Mucosa of descending colon (tissue), 3 donors: ENCODE measurements around the gene CRTAP. TPM values are rescaled to one million over a fixed set of nuclear protein-coding genes. Genes with fewer than 3 reads are reported as not detected.
"Not testable (repeated sequence)": the region's sequence is repeated elsewhere in the genome, so short reads cannot be mapped to it uniquely, and the experiment has no call there.

ENCODE experiments used
- ATAC-seq: fragments of 200-7000 bp; cut with Tn5 transposase; one replicate; pipeline ENCODE4 v1.9.1; 2020; ENCODE audit warnings: mild to moderate bottlenecking, moderate library complexity
- DNase-seq, 3 donors: peaks; one replicate each; pipeline ENCODE4 v3.0.0-alpha.2; 2020
- H3K36me3 ChIP-seq: fragments of 200-600 bp; one replicate; pipeline ENCODE4 v1.8.0; 2021; ENCODE audit warnings: low read depth, mild to moderate bottlenecking
- H3K4me1 ChIP-seq: fragments of 200-600 bp; one replicate; pipeline ENCODE4 v1.8.0; 2021; ENCODE audit warnings: low read depth, mild to moderate bottlenecking
- H3K4me3 ChIP-seq: fragments of 200-600 bp; one replicate; pipeline ENCODE4 v1.8.0; 2021; ENCODE audit warnings: mild to moderate bottlenecking
- H3K9me3 ChIP-seq: fragments of 200-600 bp; one replicate; pipeline ENCODE4 v1.8.0; 2021; ENCODE audit warnings: mild to moderate bottlenecking
- CTCF ChIP-seq: fragments of 200-600 bp; IDR thresholded peaks from one replicate; pipeline ENCODE4 v1.8.0; 2022; ENCODE audit warnings: antibody characterized with exemption, mild to moderate bottlenecking
- intact Hi-C, 2 donors: fragments of 100-400 bp; cut with DNase I in 1 of 2; cut with micrococcal nuclease in 1 of 2; formaldehyde crosslinking; loops; one replicate each; pipeline versions ENCODE4 v1.11.0 to v1.11.1; 2022; cut with DNase I, micrococcal nuclease
- total RNA-seq, 3 donors: library from RNA; stranded (reverse); fragmentation: NEBNext Ultra II Directional in 2 of 3; extraction: Animal tissue kit (Norgen Biotek cat#: 25700) in 2 of 3; gene quantifications; one replicate each; pipeline versions ENCODE4 v1.2.1 to v1.2.4, GENCODE V29; 2021 to 2023
- donor health status: DM: no; HTN: no; CAD: no; lungs with moderate emphysema.
- donor health status: DM: no; HTN: no; CAD: no.
- donor health status: DM: no; HTN: yes; CAD: no.

The CRTAP gene
- total RNA-seq, 3 donors from 2014 or later, result 55.0 to 269 (median 83.3) TPM

GRCh38 chr3:33132019-33132360, 18.2 kb downstream of the CRTAP start:
- no peak for DNase-seq
- Histone ChIP-seq H3K4me3 (no peak overlapping the region), H3K36me3 (no peaks in the 10 kb centered on the region), H3K4me1 (no peaks in the 10 kb centered on the region), H3K9me3 (no peaks in the 10 kb centered on the region)
- ATAC-seq, result no peak
- no peak for TF ChIP-seq CTCF
- intact Hi-C loops, result loop anchor here (5.0 kb wide), 1 partner anchor 240 kb away; no protein-coding TSS in a partner anchor

- Histone ChIP-seq H3K4me3 (no peak overlapping the region), H3K9me3 (no peaks in the 10 kb centered on the region), H3K36me3 (no peaks in the 10 kb centered on the region), H3K4me1 (no peaks in the 10 kb centered on the region)
- TF ChIP-seq CTCF, result no peak
- DNase-seq, result no peak
- ATAC-seq, result no peak
- intact Hi-C loops, result loop anchor here (5.0 kb wide), 1 partner anchor 238 kb away; no protein-coding TSS in a partner anchor
Observed at GRCh38 chr3:33134026-33134625, 20.3 kb downstream of the CRTAP start.

GRCh38 chr3:33137691-33138090, 23.9 kb downstream of the CRTAP start:
- Histone ChIP-seq H3K36me3 (no peaks in the 10 kb centered on the region), H3K4me3 (no peak overlapping the region), H3K9me3 (no peaks in the 10 kb centered on the region), H3K4me1 (no peaks in the 10 kb centered on the region)
- DNase-seq (no peak), ATAC-seq (no peak)
- TF ChIP-seq CTCF, result no peak
- intact Hi-C loops, result no loop called here

- H3K4me3 ChIP-seq, intact Hi-C loops: not testable (repeated sequence)
Observed at GRCh38 chr3:33139006-33139623, 25.3 kb downstream of the CRTAP start.

GRCh38 chr3:33139996-33140395, 26.2 kb downstream of the CRTAP start:
- intact Hi-C loops, result no loop called here
- Histone ChIP-seq H3K4me1 (no peaks in the 10 kb centered on the region), H3K36me3 (no peaks in the 10 kb centered on the region), H3K9me3 (no peaks in the 10 kb centered on the region), H3K4me3 (no peak overlapping the region)
- TF ChIP-seq CTCF, result no peak
- DNase-seq (no peak), ATAC-seq (no peak)

More at GRCh38 chr3:33139006-33139623, 25.3 kb downstream of the CRTAP start:
- H3K4me1 ChIP-seq, ATAC-seq, DNase-seq, H3K36me3 ChIP-seq, H3K9me3 ChIP-seq: not testable (repeated sequence)

GRCh38 chr3:33141006-33141405, 27.2 kb downstream of the CRTAP start:
- DNase-seq, result no peak
- intact Hi-C loops, result no loop called here
- no peak overlapping the region for H3K4me3 ChIP-seq
- no peak for ATAC-seq
- no peaks in the 10 kb centered on the region for H3K9me3 ChIP-seq
- H3K4me1 ChIP-seq, result no peaks in the 10 kb centered on the region
- H3K36me3 ChIP-seq, result no peaks in the 10 kb centered on the region
- TF ChIP-seq CTCF, result no peak
